T-helper 2 cell treated with Interferon-gamma antibody and Interleukin-4, amounts not matched to agents 100 ng/mL and 5 ng/mL, for 36 hours (primary cell): ENCODE measurements around the gene GET3. TPM values are rescaled to one million over a fixed set of nuclear protein-coding genes. Genes with fewer than 3 reads are reported as not detected.
"Not testable (repeated sequence)": the region's sequence is repeated elsewhere in the genome, so short reads cannot be mapped to it uniquely, and the experiment has no call there.

Source experiments
- intact Hi-C: fragments of 100-400 bp; cut with micrococcal nuclease; formaldehyde crosslinking; loops from one replicate; pipeline ENCODE4 v1.15.1; 2023
- total RNA-seq: library from RNA; stranded (reverse); gene quantifications from 2 replicates; pipeline ENCODE4 v1.2.3, GENCODE V29; 2022

GET3 gene
- total RNA-seq, 1 donor from 2014 or later, result 68.5 TPM

GRCh38 chr19:12715102-12715501 lies 22.2 kb upstream of the GET3 start:
- intact Hi-C loops, result loop anchor here (5.0 kb wide), 1 partner anchor 132 kb away; no protein-coding TSS in a partner anchor

- intact Hi-C loops, result loop anchor here (5.0 kb wide), 1 partner anchor 131 kb away; no protein-coding TSS in a partner anchor
Measured at GRCh38 chr19:12715929-12716328, 21.4 kb upstream of the GET3 start.

GRCh38 chr19:12720296-12720695 lies 17.0 kb upstream of the GET3 start:
- intact Hi-C loops, result loop anchor here (5.0 kb wide), 1 partner anchor 108 kb away; the partner anchor contains the start of genes ZNF490 and ZNF791

GRCh38 chr19:12720851-12721655 lies 16.2 kb upstream of the GET3 start:
- intact Hi-C loops, result loop anchor here (5.0 kb wide), 1 partner anchor 109 kb away; the partner anchor contains the start of genes ZNF490 and ZNF791

GRCh38 chr19:12721656-12722565 lies 15.4 kb upstream of the GET3 start:
- intact Hi-C loops, result loop anchor here (1.0 to 5.0 kb wide), 3 partner anchors 41 to 110 kb away; partner anchors contain the start of genes DHPS, ZNF490 and ZNF791

- intact Hi-C loops, result loop anchor here (1.0 to 5.0 kb wide), 3 partner anchors 41 to 110 kb away; partner anchors contain the start of genes DHPS, ZNF490 and ZNF791
Measured at GRCh38 chr19:12722566-12723380, 14.5 kb upstream of the GET3 start.

GRCh38 chr19:12723381-12723640 lies 14.0 kb upstream of the GET3 start:
- intact Hi-C loops, result loop anchor here (2.0 to 5.0 kb wide), 2 partner anchors 69 to 111 kb away; partner anchors contain the start of genes ZNF490 and ZNF791

- intact Hi-C loops, result loop anchor here (1.0 to 5.0 kb wide), 3 partner anchors 9 to 112 kb away; partner anchors contain the start of genes ZNF490 and ZNF791
Measured at GRCh38 chr19:12723641-12724426, 13.5 kb upstream of the GET3 start, which contains the start of gene TNPO2. Gene TNPO2, minus strand, starts transcription at chr19:12723932. Its CDS starts 2,955 bp downstream, at chr19:12720977.

GRCh38 chr19:12725612-12726011 lies 11.7 kb upstream of the GET3 start:
- intact Hi-C loops, result not testable (repeated sequence)

GRCh38 chr19:12726988-12727316 lies 10.3 kb upstream of the GET3 start:
- intact Hi-C loops, result no loop called here

GRCh38 chr19:12727745-12728433 lies 9.4 kb upstream of the GET3 start:
- intact Hi-C loops, result no loop called here

GRCh38 chr19:12730064-12730463 lies 7.2 kb upstream of the GET3 start:
- intact Hi-C loops, result loop anchor here (5.0 kb wide), 1 partner anchor 438 kb away; the partner anchor contains the start of gene ZNF44

GRCh38 chr19:12731337-12731736 lies 6.0 kb upstream of the GET3 start:
- intact Hi-C loops, result loop anchor here (5.0 kb wide), 1 partner anchor 439 kb away; the partner anchor contains the start of gene ZNF44

GRCh38 chr19:12733369-12734214 lies 3.7 kb upstream of the GET3 start:
- intact Hi-C loops, result loop anchor here (1.0 to 5.0 kb wide), 4 partner anchors 9 to 441 kb away; partner anchors contain the start of genes DHPS and ZNF44

- intact Hi-C loops, result loop anchor here (1.0 kb wide), 1 partner anchor 37 kb away; the partner anchor contains the start of gene HOOK2
Measured at GRCh38 chr19:12737835-12738351, 596 bp downstream of the GET3 start.

- intact Hi-C loops, result no loop called here
Measured at GRCh38 chr19:12745166-12745897, 8.0 kb downstream of the GET3 start.

GRCh38 chr19:12748489-12748888 lies 11.2 kb downstream of the GET3 start:
- intact Hi-C loops, result no loop called here
